Lung (tissue), 12 donors: Measurements from ENCODE around the gene GLUD1. TPM values are rescaled to one million over a fixed set of nuclear protein-coding genes. Genes with fewer than 3 reads are reported as not detected.
"Not testable (repeated sequence)": the region's sequence is repeated elsewhere in the genome, so short reads cannot be mapped to it uniquely, and the experiment has no call there.

Source experiments
- ATAC-seq: fragments of 200-7000 bp; cut with Tn5 transposase; one replicate; pipeline ENCODE4 v1.9.1; 2020; ENCODE audit warnings: moderate number of reproducible peaks; ENCODE audit not compliant: insufficient read depth, low FRiP score
- DNase-seq, 3 donors: peaks; one replicate each; pipeline ENCODE4 v3.0.0-alpha.2; 2013 to 2017
- H3K27ac ChIP-seq, 2 donors: one replicate each; pipeline ENCODE4 v1.5.1; 2013; ENCODE audit warnings: mild to moderate bottlenecking in 2 of 2, moderate library complexity in 2 of 2, control low read depth in 1 of 2, inconsistent platforms in 1 of 2, low read depth in 1 of 2, low read length in 1 of 2
- H3K27me3 ChIP-seq, 3 donors: one replicate each; pipeline ENCODE4 v1.5.1; 2013; ENCODE audit warnings: low read length in 2 of 3; ENCODE audit not compliant: control insufficient read depth in 3 of 3, insufficient read depth in 3 of 3
- H3K36me3 ChIP-seq, 4 donors: one replicate each; pipeline ENCODE4 v1.5.1; 2013; ENCODE audit warnings: low read length in 4 of 4, mild to moderate bottlenecking in 1 of 4, moderate library complexity in 1 of 4; ENCODE audit not compliant: control insufficient read depth in 4 of 4, insufficient read depth in 4 of 4
- H3K4me1 ChIP-seq, 5 donors: one replicate each; pipeline ENCODE4 v1.5.1; 2013; ENCODE audit warnings: low read length in 5 of 5, mild to moderate bottlenecking in 2 of 5, moderate library complexity in 1 of 5; ENCODE audit not compliant: control insufficient read depth in 5 of 5, insufficient read depth in 5 of 5
- H3K4me3 ChIP-seq: one replicate; pipeline ENCODE4 v1.5.1; 2013; ENCODE audit warnings: mild to moderate bottlenecking, control low read depth, moderate library complexity
- H3K9ac ChIP-seq, 2 donors: one replicate each; pipeline ENCODE4 v1.5.1; 2013; ENCODE audit warnings: low read length in 2 of 2, control low read depth in 1 of 2; ENCODE audit not compliant: insufficient read depth in 1 of 2
- H3K9me3 ChIP-seq, 4 donors: one replicate each; pipeline ENCODE4 v1.5.1; 2013; ENCODE audit warnings: low read length in 3 of 4, mild to moderate bottlenecking in 1 of 4, moderate library complexity in 1 of 4; ENCODE audit not compliant: control insufficient read depth in 4 of 4, insufficient read depth in 3 of 4
- WGBS, 2 donors: extraction: QIAGEN DNeasy Blood & Tissue Kit; methylation state at CpG; one replicate each; pipeline ENCODE4 v1.1.7; 2013; 5-methylcytosine and 5-hydroxymethylcytosine counted together
- polyA plus RNA-seq, 2 donors: library from polyadenylated mRNA; stranded (reverse); fragments of 200-250 nt; gene quantifications; one replicate each; pipeline ENCODE4 v1.2.1, GENCODE V29; 2013
- total RNA-seq, 2 donors: library from RNA; depleted of rRNA in 1 of 2; stranded (reverse); fragments of >200 nt in 1 of 2; gene quantifications; one replicate each; pipeline ENCODE4 v1.2.1, GENCODE V29; 2014 to 2021
- TF ChIP-seq, protein P1 (sequence below): IDR thresholded peaks from 2 replicates; pipeline ENCODE4 v1.5.1; 2012; ENCODE audit warnings: mild to moderate bottlenecking; ENCODE audit errors: control extremely low read depth, extremely low read depth
- donor health status: control.
- donor health status: control.
- donor health status: Bipolar disorder and iron deficiency.
- donor health status: healthy.
- donor health status: DM: yes; HTN: yes; CAD: no.

GLUD1 gene
- total and polyA plus RNA-seq, 4 donors: 52.7 to 133 (median 96.7) TPM

GRCh38 chr10:87081574-87081973 lies 13.1 kb downstream of the GLUD1 start:
- H3K4me1 ChIP-seq: peaks cover 3 to 16% (median 4%) of the 10 kb centered on the region in 5 donors
- not testable (repeated sequence) for H3K27ac ChIP-seq, H3K27me3 ChIP-seq, ATAC-seq, H3K9me3 ChIP-seq, H3K4me3 ChIP-seq, H3K9ac ChIP-seq, H3K36me3 ChIP-seq, DNase-seq
- 68 to 83% methylated on average over 1 of the region's 3 CpGs for WGBS, 2 donors

DNA sequence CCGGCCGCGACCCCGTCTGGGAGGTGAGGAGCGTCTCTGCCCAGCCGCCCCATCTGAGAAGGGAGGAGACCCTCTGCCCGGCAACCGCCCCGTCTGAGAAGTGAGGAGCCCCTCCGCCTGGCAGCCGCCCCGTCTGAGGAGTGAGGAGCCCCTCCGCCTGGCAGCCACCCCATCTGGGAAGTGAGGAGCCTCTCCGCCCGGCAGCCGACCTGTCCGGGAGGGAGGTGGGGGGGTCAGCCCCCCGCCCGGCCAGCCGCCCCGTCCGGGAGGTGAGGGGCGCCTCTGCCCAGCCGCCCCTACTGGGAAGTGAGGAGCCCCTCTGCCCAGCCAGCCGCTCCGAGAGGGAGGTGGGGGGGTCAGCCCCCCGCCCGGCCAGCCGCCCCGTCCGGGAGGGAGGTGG lies 14.0 kb downstream of the GLUD1 start:
- not testable (repeated sequence) for H3K27me3 ChIP-seq, H3K4me3 ChIP-seq, DNase-seq, H3K9ac ChIP-seq, ATAC-seq, H3K9me3 ChIP-seq, H3K27ac ChIP-seq, H3K36me3 ChIP-seq
- H3K4me1 ChIP-seq: peaks cover 3 to 16% (median 4%) of the 10 kb centered on the region in 5 donors
- WGBS, 2 donors: 94 to 97% methylated on average over 7 to 30 of the region's 31 CpGs

GRCh38 chr10:87079106-87079836 lies 15.4 kb downstream of the GLUD1 start:
- Histone ChIP-seq H3K27ac (no peak overlapping the region), H3K9ac (no peak overlapping the region), H3K4me1 (peaks cover 2 to 10% (median 3%) of the 10 kb centered on the region in 5 donors), H3K27me3 (no peaks in the 10 kb centered on the region), H3K36me3 (peaks cover 0 to 7% (median 0%) of the 10 kb centered on the region in 4 donors), H3K4me3 (no peak overlapping the region), H3K9me3 (no peaks in the 10 kb centered on the region)
- DNase-seq (no peak), ATAC-seq (no peak)
- 82 to 84% methylated on average over 11 of the region's 11 CpGs for WGBS, 2 donors
- TF ChIP-seq, protein P1, sequence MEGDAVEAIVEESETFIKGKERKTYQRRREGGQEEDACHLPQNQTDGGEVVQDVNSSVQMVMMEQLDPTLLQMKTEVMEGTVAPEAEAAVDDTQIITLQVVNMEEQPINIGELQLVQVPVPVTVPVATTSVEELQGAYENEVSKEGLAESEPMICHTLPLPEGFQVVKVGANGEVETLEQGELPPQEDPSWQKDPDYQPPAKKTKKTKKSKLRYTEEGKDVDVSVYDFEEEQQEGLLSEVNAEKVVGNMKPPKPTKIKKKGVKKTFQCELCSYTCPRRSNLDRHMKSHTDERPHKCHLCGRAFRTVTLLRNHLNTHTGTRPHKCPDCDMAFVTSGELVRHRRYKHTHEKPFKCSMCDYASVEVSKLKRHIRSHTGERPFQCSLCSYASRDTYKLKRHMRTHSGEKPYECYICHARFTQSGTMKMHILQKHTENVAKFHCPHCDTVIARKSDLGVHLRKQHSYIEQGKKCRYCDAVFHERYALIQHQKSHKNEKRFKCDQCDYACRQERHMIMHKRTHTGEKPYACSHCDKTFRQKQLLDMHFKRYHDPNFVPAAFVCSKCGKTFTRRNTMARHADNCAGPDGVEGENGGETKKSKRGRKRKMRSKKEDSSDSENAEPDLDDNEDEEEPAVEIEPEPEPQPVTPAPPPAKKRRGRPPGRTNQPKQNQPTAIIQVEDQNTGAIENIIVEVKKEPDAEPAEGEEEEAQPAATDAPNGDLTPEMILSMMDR: no peak

DNA sequence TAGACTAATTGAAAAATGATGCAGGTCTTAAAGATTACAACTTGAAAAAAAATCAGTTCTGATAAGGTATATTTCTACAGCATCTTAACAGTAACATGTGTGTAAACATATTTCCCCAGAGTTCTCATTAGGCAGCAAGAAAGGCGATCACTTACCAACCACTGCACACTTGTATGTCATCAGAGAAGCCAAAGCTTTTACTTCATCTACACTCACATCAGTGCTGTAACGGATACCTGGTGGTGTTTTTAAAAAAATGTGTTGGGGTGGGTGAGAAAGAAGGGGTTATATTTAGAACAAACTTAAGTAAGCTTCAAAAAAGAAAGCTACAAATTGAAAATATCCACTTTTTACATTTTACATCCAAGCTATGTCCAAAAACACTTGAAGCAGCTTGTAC lies 18.2 kb downstream of the GLUD1 start:
- H3K4me3 ChIP-seq, H3K9me3 ChIP-seq, H3K9ac ChIP-seq, H3K27me3 ChIP-seq, DNase-seq, ATAC-seq, H3K4me1 ChIP-seq, H3K27ac ChIP-seq: not testable (repeated sequence)
- WGBS, 2 donors: 89 to 90% methylated on average over 2 of the region's 2 CpGs
- peaks cover 0 to 17% (median 8%) of the 10 kb centered on the region in 4 donors for H3K36me3 ChIP-seq

- H3K27ac ChIP-seq: no peak overlapping the region
- no peaks in the 10 kb centered on the region for H3K27me3 ChIP-seq
- ATAC-seq (no peak), DNase-seq (no peak)
- no peak overlapping the region for H3K9ac ChIP-seq
- H3K36me3 ChIP-seq: peaks cover 9 to 29% (median 19%) of the 10 kb centered on the region in 4 donors
- 76 to 87% methylated on average over 2 of the region's 2 CpGs for WGBS, 2 donors
- H3K9me3 ChIP-seq: no peaks in the 10 kb centered on the region
- TF ChIP-seq, protein P1: no peak
- H3K4me1 ChIP-seq: no peaks in the 10 kb centered on the region
- H3K4me3 ChIP-seq: no peak overlapping the region
These were observed 22.2 kb downstream of the GLUD1 start for GRCh38 chr10:87072449-87072848.
